Activated CD4-positive, CD25-positive, alpha-beta regulatory T cell treated with anti-CD3 and anti-CD28 coated beads, Interleukin-2, amount 50 U/mL, for 16 hours (primary cell): ENCODE data around the gene AIFM2.
"Not testable (repeated sequence)": the region's sequence is repeated elsewhere in the genome, so short reads cannot be mapped to it uniquely, and the experiment has no call there.

Experiments used
- DNase-seq: peaks from one replicate; pipeline ENCODE4 v3.0.0-alpha.2; 2020; ENCODE audit warnings: low read depth, low spot score

Gene AIFM2

GRCh38 chr10:70096016-70096704 is 36.5 kb downstream of the AIFM2 start:
- no peak for DNase-seq

- DNase-seq = no peak
Measured at GRCh38 chr10:70094250-70094649, 38.4 kb downstream of the AIFM2 start.

- DNase-seq = no peak
Measured at GRCh38 chr10:70093335-70093944, 39.2 kb downstream of the AIFM2 start.

- no peak for DNase-seq
Measured at GRCh38 chr10:70092389-70092718, 40.3 kb downstream of the AIFM2 start.

- no peak for DNase-seq
Measured at GRCh38 chr10:70090951-70091350, 41.7 kb downstream of the AIFM2 start.

- DNase-seq = no peak
Measured at GRCh38 chr10:70090013-70090412, 42.6 kb downstream of the AIFM2 start.

GRCh38 chr10:70088308-70088698 is 44.3 kb downstream of the AIFM2 start:
- no peak for DNase-seq

GRCh38 chr10:70087616-70088307 is 44.9 kb downstream of the AIFM2 start:
- DNase-seq = no peak

GRCh38 chr10:70085975-70086613 is 46.5 kb downstream of the AIFM2 start:
- DNase-seq = no peak

GRCh38 chr10:70084189-70084588 is 48.4 kb downstream of the AIFM2 start:
- no peak for DNase-seq

- not testable (repeated sequence) for DNase-seq
Measured at GRCh38 chr10:70080789-70081188, 51.8 kb downstream of the AIFM2 start.

- DNase-seq = no peak
Measured at GRCh38 chr10:70078937-70079336, 53.7 kb downstream of the AIFM2 start.

- DNase-seq = no peak
Measured at GRCh38 chr10:70078329-70078728, 54.3 kb downstream of the AIFM2 start.

GRCh38 chr10:70074971-70075370 is 57.7 kb downstream of the AIFM2 start:
- DNase-seq = no peak

- no peak for DNase-seq
Measured at GRCh38 chr10:70074165-70074564, 58.5 kb downstream of the AIFM2 start.

GRCh38 chr10:70070834-70071233 is 61.8 kb downstream of the AIFM2 start:
- no peak for DNase-seq

GRCh38 chr10:70069346-70069745 is 63.3 kb downstream of the AIFM2 start:
- DNase-seq = no peak

GRCh38 chr10:70068925-70069324 is 63.7 kb downstream of the AIFM2 start:
- DNase-seq = no peak

- DNase-seq = no peak
Measured at GRCh38 chr10:70067586-70067985, 65.0 kb downstream of the AIFM2 start.

GRCh38 chr10:70066190-70066589 is 66.4 kb downstream of the AIFM2 start:
- DNase-seq = no peak

GRCh38 chr10:70064486-70064885 is 68.1 kb downstream of the AIFM2 start:
- no peak for DNase-seq

- no peak for DNase-seq
Measured at GRCh38 chr10:70063418-70064098, 69.1 kb downstream of the AIFM2 start.
